Epithelial cell of esophagus (primary cell): ENCODE data around the gene MAD1L1.

Source experiments
- DNase-seq: peaks from one replicate; pipeline ENCODE4 v3.0.0; 2010; ENCODE audit warnings: low read depth
- H3K4me3 ChIP-seq: 2 replicates; pipeline ENCODE4 v1.5.1; 2011; ENCODE audit warnings: mild to moderate bottlenecking, low read length, control low read depth
- CTCF ChIP-seq: IDR thresholded peaks from 2 replicates; pipeline ENCODE4 v1.5.1; 2011; ENCODE audit warnings: low read depth, mild to moderate bottlenecking, low read length, control low read depth, inconsistent platforms; ENCODE audit not compliant: insufficient read depth; ENCODE audit errors: missing control alignments

Gene MAD1L1

DNA sequence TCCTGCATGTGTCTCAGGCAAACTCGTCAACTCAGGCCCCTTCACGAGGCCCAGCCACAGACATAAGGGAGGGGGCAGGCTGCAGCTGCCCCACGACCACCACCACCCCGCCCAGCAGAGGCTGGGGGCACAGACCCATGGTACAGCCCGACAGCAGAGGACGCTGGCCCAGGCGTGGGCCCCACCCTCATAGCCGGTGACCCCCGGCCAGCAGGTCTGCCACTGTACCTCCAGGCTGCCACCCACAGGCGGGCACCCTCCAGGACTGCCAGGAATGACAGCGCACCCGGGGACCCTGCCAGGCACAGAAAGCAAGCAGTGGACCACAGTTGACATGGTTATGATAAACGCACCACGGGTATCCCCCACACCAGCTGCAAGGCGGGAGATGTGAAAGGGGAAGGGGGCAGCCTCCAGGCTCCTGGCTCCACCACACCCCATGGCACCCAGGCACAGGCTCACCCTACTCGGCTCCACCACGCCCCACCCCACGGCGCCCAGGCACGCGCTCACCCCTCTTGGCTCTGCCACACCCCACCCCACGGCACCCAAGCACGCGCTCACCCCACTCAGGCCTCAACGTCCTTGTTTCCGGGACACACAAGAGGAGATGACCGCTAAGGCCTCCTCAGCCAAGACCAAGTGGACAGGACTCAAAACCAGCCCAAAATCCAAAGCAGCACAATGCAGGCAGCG is 135.9 kb downstream of the MAD1L1 start:
- DNase-seq: no peak
- TF ChIP-seq CTCF: no peak
- no peak overlapping the region for H3K4me3 ChIP-seq

- no peak for DNase-seq
- no peak for TF ChIP-seq CTCF
- H3K4me3 ChIP-seq: no peak overlapping the region
These were observed 137.3 kb downstream of the MAD1L1 start for GRCh38 chr7:2095436-2095835.

- no peak for TF ChIP-seq CTCF
- no peak for DNase-seq
- no peak overlapping the region for H3K4me3 ChIP-seq
These were observed 138.2 kb downstream of the MAD1L1 start for GRCh38 chr7:2094454-2095045.

DNA sequence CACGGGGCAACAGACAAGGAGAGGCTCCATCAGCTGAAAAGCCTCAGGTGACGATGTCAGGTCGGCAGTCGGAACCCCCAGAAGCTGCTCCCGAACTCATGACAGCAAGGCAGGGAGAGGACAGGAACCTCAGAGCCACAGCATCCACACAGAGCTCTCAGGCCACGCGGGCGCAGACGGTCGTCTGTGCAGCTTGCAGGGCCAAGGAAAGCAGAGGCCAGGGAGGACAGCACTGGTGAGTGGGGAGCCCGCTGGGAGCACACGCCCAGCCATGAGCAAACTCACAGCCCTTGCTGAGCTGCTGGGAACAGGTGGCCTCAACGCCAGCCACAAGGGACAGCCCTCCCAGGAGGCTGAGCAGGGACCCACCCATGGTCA is 138.9 kb downstream of the MAD1L1 start:
- no peak for TF ChIP-seq CTCF
- no peak overlapping the region for H3K4me3 ChIP-seq
- DNase-seq: no peak

DNA sequence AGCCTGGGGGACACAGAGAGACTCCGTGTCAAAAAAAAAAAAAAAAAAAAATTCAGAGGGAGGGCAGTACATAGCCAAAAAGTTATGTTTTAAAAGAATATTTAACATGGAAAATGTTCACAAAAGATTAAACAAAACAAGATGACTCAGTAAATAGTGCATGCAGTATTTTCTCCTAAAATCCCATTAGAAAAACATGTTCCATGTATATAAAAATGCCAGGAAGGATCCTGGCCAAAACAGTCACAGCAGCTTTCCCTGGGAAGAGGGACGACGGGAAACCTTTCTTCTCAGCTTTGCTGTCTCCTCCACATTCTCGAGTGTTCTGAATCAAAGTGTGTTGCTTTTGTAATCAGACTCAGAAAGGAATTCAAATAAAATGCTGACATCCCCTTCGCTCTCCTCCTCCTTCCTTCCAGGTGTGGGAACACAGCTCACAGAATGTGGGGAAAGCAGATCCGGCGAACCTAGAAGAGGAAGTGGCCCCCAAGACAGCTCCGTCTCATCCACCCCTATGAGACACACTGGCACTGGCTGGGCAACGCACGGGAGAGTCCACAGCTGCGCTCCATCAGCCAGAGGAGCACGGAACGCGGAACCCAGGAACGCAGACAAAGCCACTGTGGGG is 139.4 kb downstream of the MAD1L1 start:
- no peak overlapping the region for H3K4me3 ChIP-seq
- TF ChIP-seq CTCF: no peak
- DNase-seq: no peak

- TF ChIP-seq CTCF: no peak
- DNase-seq: no peak
- no peak overlapping the region for H3K4me3 ChIP-seq
These were observed 140.5 kb downstream of the MAD1L1 start for GRCh38 chr7:2092279-2092678.
